ENCODE data around the gene PHOX2B.

PHOX2B gene

GRCh38 chr4:41749631-41750039 lies 1.1 kb upstream of the PHOX2B start:
- ChIA-PET POLR2A (no interaction called here), CTCF (no interaction called here)
- TF ChIP-seq CTCF (IDR thresholded peaks at IDR 0.05; ENCODE audit: control extremely low read depth, extremely low read depth, low read depth, missing control alignments), result no peak
- no peak for DNase-seq (ENCODE audit: extremely low spot score)

DNA sequence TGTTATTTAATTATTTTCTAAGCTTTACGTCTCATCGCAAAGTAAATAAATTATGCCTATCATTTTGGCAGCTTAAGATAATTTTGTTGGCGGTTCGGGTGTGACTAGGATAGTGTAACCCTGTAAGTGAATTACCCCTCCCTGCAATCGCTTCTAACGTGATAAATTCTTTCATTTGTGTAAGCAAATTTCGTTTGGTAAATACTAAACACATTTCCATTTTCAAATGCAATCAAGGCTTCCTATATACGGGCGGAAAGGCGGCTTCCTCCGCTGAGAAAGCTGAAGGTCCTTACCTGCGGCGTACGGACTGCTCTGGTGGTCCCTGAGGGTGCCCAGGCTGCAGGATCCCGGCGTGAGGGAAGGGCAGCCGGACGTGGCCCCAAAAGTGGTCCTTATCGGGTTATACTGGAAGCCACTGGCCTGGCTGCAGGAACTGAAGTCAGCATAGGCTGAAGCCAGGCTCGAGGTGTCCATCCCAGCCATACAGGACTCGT lies 403 bp downstream of the PHOX2B start:
- no peak for DNase-seq (ENCODE audit: extremely low spot score)
- CTCF ChIA-PET, result interaction anchor here (1.0 to 1.6 kb wide), 2 partner anchors 15 to 118 kb away, joined by 3 to 5 read pairs; no protein-coding TSS in a partner anchor
- TF ChIP-seq CTCF (IDR thresholded peaks at IDR 0.05; ENCODE audit: control extremely low read depth, extremely low read depth, low read depth, missing control alignments), result no peak
- POLR2A ChIA-PET, result no interaction called here

- POLR2A ChIA-PET, result no interaction called here
- no peak for TF ChIP-seq CTCF (IDR thresholded peaks at IDR 0.05; ENCODE audit: control extremely low read depth, extremely low read depth, low read depth, missing control alignments)
- CTCF ChIA-PET, result interaction anchor here (1.0 to 1.6 kb wide), 2 partner anchors 15 to 119 kb away, joined by 3 to 5 read pairs; no protein-coding TSS in a partner anchor
- no peak for DNase-seq (ENCODE audit: extremely low spot score)
These were observed 1.1 kb downstream of the PHOX2B start for GRCh38 chr4:41747230-41748055.

GRCh38 chr4:41746440-41747229 lies 1.9 kb downstream of the PHOX2B start:
- TF ChIP-seq CTCF (IDR thresholded peaks at IDR 0.05; ENCODE audit: control extremely low read depth, extremely low read depth, low read depth, missing control alignments), result no peak
- POLR2A ChIA-PET, result no interaction called here
- DNase-seq (ENCODE audit: extremely low spot score), result no peak
- CTCF ChIA-PET, result no interaction called here

DNA sequence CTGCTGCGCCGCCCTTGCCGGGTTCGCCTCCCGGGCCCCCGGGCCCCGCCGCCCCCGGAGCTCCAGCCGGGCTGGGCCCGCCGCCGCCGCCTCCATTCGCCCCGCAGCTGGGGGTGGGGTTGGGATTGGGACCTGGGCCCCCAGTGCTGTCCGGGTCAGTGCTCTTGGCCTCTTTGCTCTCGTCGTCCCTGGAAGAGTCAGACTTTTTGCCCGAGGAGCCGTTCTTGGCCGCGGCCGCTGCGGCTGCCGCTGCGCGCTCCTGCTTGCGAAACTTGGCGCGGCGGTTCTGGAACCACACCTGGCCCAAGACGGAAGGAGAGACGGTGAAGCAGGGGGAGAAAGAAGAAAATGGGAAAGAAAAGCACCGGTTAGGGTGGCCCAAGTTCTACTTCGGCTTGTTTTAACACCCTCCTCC lies 2.5 kb downstream of the PHOX2B start:
- POLR2A ChIA-PET, result no interaction called here
- CTCF ChIA-PET, result no interaction called here
- no peak for TF ChIP-seq CTCF (IDR thresholded peaks at IDR 0.05; ENCODE audit: control extremely low read depth, extremely low read depth, low read depth, missing control alignments)
- DNase-seq (ENCODE audit: extremely low spot score), result no peak

- DNase-seq (ENCODE audit: extremely low spot score), result no peak
- POLR2A ChIA-PET, result no interaction called here
- CTCF ChIA-PET, result no interaction called here
- TF ChIP-seq CTCF (IDR thresholded peaks at IDR 0.05; ENCODE audit: control extremely low read depth, extremely low read depth, low read depth, missing control alignments), result no peak
These were observed 3.1 kb downstream of the PHOX2B start for GRCh38 chr4:41745292-41746024.
